Measurements from ENCODE around the gene RASEF.

GRCh38 chr9:83034587-83034986 lies 28.4 kb downstream of the RASEF start:
- TF ChIP-seq TCF12 (IDR thresholded peaks at IDR 0.05; ENCODE audit: low read depth) (no peak), REST (IDR thresholded peaks at IDR 0.05; ENCODE audit: low read depth) (no peak)
